ENCODE results near the gene PLEKHA5. TPM values are rescaled to one million over a fixed set of nuclear protein-coding genes. Genes with fewer than 3 reads are reported as not detected.

PLEKHA5 gene
- total and polyA plus RNA-seq, 2 of the 4 experiments (the other 2 are of a cell fraction) = 5.3 to 12.2 TPM

GRCh38 chr12:19260135-19260534 is 130.6 kb downstream of the PLEKHA5 start:
- Histone ChIP-seq H3K27ac (ENCODE audit: insufficient read depth, low read length) (no peak overlapping the region), H4K5ac (ENCODE audit: low read depth, low read length) (no peak overlapping the region), H2BK5ac (ENCODE audit: low read depth, low read length, poor library complexity, severe bottlenecking) (no peak overlapping the region), H2BK120ac (ENCODE audit: low read depth, low read length) (no peak overlapping the region), H3K4ac (ENCODE audit: low read depth, low read length) (no peak overlapping the region), H2AK9ac (replicated peaks; ENCODE audit: low read depth, low read length, poor library complexity) (no peak overlapping the region), H3K9me3 (ENCODE audit: control insufficient read depth, insufficient read depth, low read length) (no peaks in the 10 kb centered on the region), H3K4me2 (ENCODE audit: low read depth, low read length) (no peak overlapping the region), H3K27me3 (ENCODE audit: control insufficient read depth, insufficient read depth, low read length) (no peaks in the 10 kb centered on the region), H4K8ac (ENCODE audit: low read depth in 2 of 2, low read length in 2 of 2) (no peak overlapping the region), H3K23ac (ENCODE audit: low read depth, low read length) (no peak overlapping the region), H2AFZ (replicated peaks; ENCODE audit: low read length, poor library complexity) (no peak overlapping the region), H3K56ac (ENCODE audit: extremely low read depth, insufficient read depth, low read length) (no peak overlapping the region), H2BK20ac (ENCODE audit: low read depth, low read length) (no peak overlapping the region), H3K4me1 (ENCODE audit: control insufficient read depth, insufficient read depth, low read length) (no peaks in the 10 kb centered on the region), H3K18ac (ENCODE audit: low read depth, low read length) (no peak overlapping the region), H2AK5ac (ENCODE audit: low read depth, low read length) (no peak overlapping the region), H3K9me1 (ENCODE audit: insufficient read depth, low read length) (no peaks in the 10 kb centered on the region), H4K20me1 (ENCODE audit: insufficient read depth, low read length) (no peaks in the 10 kb centered on the region), H3K9ac (ENCODE audit: low read depth, low read length) (no peak overlapping the region), H3K79me1 (ENCODE audit: low read depth in 1 of 2, low read length in 2 of 2) (no peaks in the 10 kb centered on the region), H3K36me3 (ENCODE audit: control insufficient read depth, insufficient read depth, low read length) (peaks cover 5% of the 10 kb centered on the region), H3K14ac (replicated peaks; ENCODE audit: low read depth, low read length) (no peak overlapping the region), H2BK15ac (ENCODE audit: low read depth, low read length) (no peak overlapping the region), H4K91ac (ENCODE audit: insufficient read depth, low read depth, low read length) (no peak overlapping the region), H3K4me3 (ENCODE audit: insufficient read depth, low read depth, low read length) (no peak overlapping the region)
- in situ Hi-C loops (cut with MboI; ENCODE audit: low sequenced_read_pairs) = no loop called here
- intact Hi-C loops (cut with micrococcal nuclease) = no loop called here
- no CpG with 5 or more reads among the region's 2 CpGs for WGBS, 2 experiments (ENCODE audit: extremely low coverage in 2 of 2, insufficient read length in 1 of 2)
- no peak for DNase-seq
- ChIA-PET CTCF (no interaction called here), POLR2A (ENCODE audit: unreplicated experiment) (no interaction called here)
- no peak for ATAC-seq (ENCODE audit: low read depth)
- dilution Hi-C loops (cut with HindIII; ENCODE audit: low sequenced_read_pairs, unreplicated experiment) = no loop called here
- TF ChIP-seq MXI1 (IDR thresholded peaks at IDR 0.05; ENCODE audit: borderline replicate concordance, low read depth, low read length) = no peak
- TF ChIP-seq SMC3 (IDR thresholded peaks at IDR 0.05; ENCODE audit: low read depth, low read length) = no peak
- TF ChIP-seq RAD21 (IDR thresholded peaks at IDR 0.05; ENCODE audit: low read length) = no peak
- no peak for TF ChIP-seq MAZ (IDR thresholded peaks at IDR 0.05; ENCODE audit: borderline replicate concordance, low read depth, low read length)
- TF ChIP-seq RFX5 (IDR thresholded peaks at IDR 0.05; ENCODE audit: low read depth, low read length) = no peak
- BruUV-seq (replicated peaks) = no TSS peak

Data from IMR-90 (cell line).